B cell (primary cell): Measurements from ENCODE around the gene SLC37A4. TPM values are rescaled to one million over a fixed set of nuclear protein-coding genes. Genes with fewer than 3 reads are reported as not detected.

Experiments used
- ATAC-seq: fragments of 200-7000 bp; cut with Tn5 transposase; one replicate; pipeline ENCODE4 v1.10.0; 2021; ENCODE audit warnings: low read depth, mild to moderate bottlenecking, moderate number of reproducible peaks, moderate library complexity
- CTCF ChIA-PET: fragments of 350-600 bp; sonication (Branson Sonifier 250); formaldehyde crosslinking; loops from one replicate; lab custom pipeline; 2021; ENCODE audit warnings: antibody characterized with exemption, inconsistent platforms; lab: Charles Lee
- POLR2A ChIA-PET: fragments of 350-600 bp; sonication (Branson Sonifier 250); formaldehyde crosslinking; loops from one replicate; lab custom pipeline; 2021; ENCODE audit warnings: antibody characterized with exemption; lab: Charles Lee
- DNase-seq: peaks from one replicate; pipeline ENCODE4 v3.0.0; 2013
- H2AFZ ChIP-seq: 2 replicates; pipeline ENCODE4 v1.6.1; 2012; ENCODE audit warnings: mild to moderate bottlenecking, low read depth, low read length; ENCODE audit not compliant: insufficient read depth, poor library complexity, severe bottlenecking
- H3K27ac ChIP-seq, 2 donors: 1 replicate in 1 of 2; 2 replicates in 1 of 2; pipeline ENCODE4 v1.5.1; 2012 to 2013; ENCODE audit warnings: low read length in 2 of 2, mild to moderate bottlenecking in 2 of 2, moderate library complexity in 1 of 2
- H3K27me3 ChIP-seq, 4 experiments: fragments of 200-600 bp in 1 of 4; sonication (generic) in 1 of 4; replicated peaks in 1 of 4; 1 replicate in 2 of 4; 2 replicates in 2 of 4; pipeline versions ENCODE4 v1.6.1 to v1.7.0; 2013 to 2016; ENCODE audit warnings: low read length in 3 of 4, mild to moderate bottlenecking in 2 of 4, mixed read lengths in 1 of 4, moderate library complexity in 1 of 4; ENCODE audit not compliant: insufficient read depth in 4 of 4, control insufficient read depth in 3 of 4; ENCODE audit errors: control extremely low read depth in 1 of 4
- H3K36me3 ChIP-seq, 2 experiments: replicated peaks in 1 of 2; 1 replicate in 1 of 2; 2 replicates in 1 of 2; pipeline versions ENCODE4 v1.6.1 to v1.7.1; 2013; ENCODE audit warnings: low read length in 1 of 2; ENCODE audit not compliant: insufficient read depth in 2 of 2, control insufficient read depth in 1 of 2; ENCODE audit errors: control extremely low read depth in 1 of 2, extremely low read depth in 1 of 2
- H3K4me1 ChIP-seq, 2 donors: fragments of 200-600 bp in 1 of 2; sonication (generic) in 1 of 2; 1 replicate in 1 of 2; 2 replicates in 1 of 2; pipeline versions ENCODE4 v1.5.1 to v1.6.1; 2013 to 2017; ENCODE audit warnings: low read length in 2 of 2; ENCODE audit not compliant: control insufficient read depth in 2 of 2, insufficient read depth in 2 of 2
- H3K4me2 ChIP-seq: replicated peaks from 2 replicates; pipeline ENCODE3; 2012; ENCODE audit warnings: mild to moderate bottlenecking, low read depth, low read length; ENCODE audit not compliant: poor library complexity, severe bottlenecking
- H3K4me3 ChIP-seq, 5 experiments: fragments of 200-600 bp in 1 of 5; sonication (generic) in 1 of 5; 1 replicate in 3 of 5; 2 replicates in 2 of 5; pipeline versions ENCODE4 v1.5.1 to v1.7.0; 2011 to 2016; ENCODE audit warnings: low read length in 4 of 5, mild to moderate bottlenecking in 4 of 5, low read depth in 2 of 5, control low read depth in 1 of 5, moderate library complexity in 1 of 5; ENCODE audit not compliant: insufficient read depth in 1 of 5; ENCODE audit errors: control extremely low read depth in 1 of 5, extremely low read depth in 1 of 5
- H3K79me2 ChIP-seq: fragments of 200-600 bp; sonication (generic); one replicate; pipeline ENCODE4 v1.6.0; 2016; ENCODE audit warnings: low read length; ENCODE audit not compliant: control insufficient read depth, insufficient read depth
- H3K9ac ChIP-seq: fragments of 200-600 bp; sonication (generic); 2 replicates; pipeline ENCODE4 v1.6.1; 2017; ENCODE audit warnings: mild to moderate bottlenecking, low read length, moderate library complexity
- H3K9me3 ChIP-seq, 3 donors: one replicate each; pipeline versions ENCODE4 v1.6.1 to v1.7.1; 2013; ENCODE audit warnings: low read length in 2 of 3; ENCODE audit not compliant: control insufficient read depth in 2 of 3, insufficient read depth in 1 of 3; ENCODE audit errors: control extremely low read depth in 1 of 3
- H4K20me1 ChIP-seq: 2 replicates; pipeline ENCODE4 v1.6.0; 2012; ENCODE audit warnings: mild to moderate bottlenecking, low read length; ENCODE audit not compliant: insufficient read depth, control insufficient read depth, poor library complexity, severe bottlenecking
- H3K27ac Mint-ChIP-seq: one replicate; pipeline ENCODE4 v1.8.0; 2021; ENCODE audit warnings: mixed read lengths
- H3K27me3 Mint-ChIP-seq: one replicate; pipeline ENCODE4 v1.8.0; 2021; ENCODE audit warnings: mixed read lengths
- H3K4me1 Mint-ChIP-seq: one replicate; pipeline ENCODE4 v1.8.0; 2021; ENCODE audit warnings: mixed read lengths
- H3K4me3 Mint-ChIP-seq: one replicate; pipeline ENCODE4 v1.8.0; 2021; ENCODE audit warnings: mixed read lengths
- H3K9me3 Mint-ChIP-seq: one replicate; pipeline ENCODE4 v1.8.0; 2022; ENCODE audit warnings: mixed read lengths; ENCODE audit not compliant: insufficient read depth
- CTCF ChIP-seq: fragments of 200-600 bp; IDR thresholded peaks from one replicate; pipeline ENCODE4 v1.8.0; 2022; ENCODE audit warnings: antibody characterized with exemption, mild to moderate bottlenecking
- EZH2 ChIP-seq: IDR thresholded peaks from 2 replicates; pipeline ENCODE4 v1.6.1; 2012; ENCODE audit warnings: borderline replicate concordance, low read depth, mild to moderate bottlenecking, moderate library complexity, low read length; ENCODE audit not compliant: insufficient read depth, poor library complexity, severe bottlenecking
- WGBS: methylation state at CpG from one replicate; pipeline ENCODE4 v1.1.5; 2013; ENCODE audit warnings: missing lambda C conversion rate; ENCODE audit not compliant: insufficient coverage; 5-methylcytosine and 5-hydroxymethylcytosine counted together
- intact Hi-C: fragments of 100-400 bp; cut with micrococcal nuclease; formaldehyde crosslinking; loops from one replicate; pipeline ENCODE4 v1.10.0; 2022
- polyA plus RNA-seq: library from polyadenylated mRNA; depleted of rRNA; stranded (reverse); fragments of >200 nt; gene quantifications from 2 replicates; pipeline ENCODE4 v1.2.3, GENCODE V29; 2012
- total RNA-seq, 2 donors: library from RNA; stranded (reverse); fragments of 120-200 nt in 1 of 2; gene quantifications; 1 replicate in 1 of 2; 2 replicates in 1 of 2; pipeline versions ENCODE4 v1.2.3 to v1.2.4, GENCODE V29; 2013 to 2022

Gene SLC37A4
- total and polyA plus RNA-seq, 2 donors (not counting 1 experiment from before 2014, with no cell fraction given) = 14.3 to 26.3 TPM

DNA sequence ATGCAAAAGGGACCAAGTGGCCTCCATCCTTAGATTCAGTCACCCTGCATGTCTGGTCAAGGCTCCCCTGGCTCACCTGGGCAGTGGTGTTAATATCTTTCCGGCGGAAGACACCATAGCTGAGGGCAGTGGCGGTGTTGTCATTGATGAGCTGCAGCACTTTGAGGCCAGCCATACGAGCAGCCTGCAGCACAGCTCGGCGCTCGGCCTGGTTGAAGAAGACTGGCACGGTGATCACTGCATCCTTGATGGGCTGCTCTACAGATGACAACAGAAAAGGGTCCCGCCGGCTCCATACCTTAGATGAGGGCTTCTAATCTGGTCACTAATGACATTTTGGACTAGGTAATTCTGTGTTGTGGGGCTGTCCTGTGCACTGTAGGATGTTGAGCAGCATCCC is 23.7 kb upstream of the SLC37A4 start:
- H3K79me2 ChIP-seq = peaks cover 34% of the 10 kb centered on the region
- intact Hi-C loops = no loop called here
- no peak overlapping the region for H3K9ac ChIP-seq
- TF ChIP-seq EZH2 (no peak), CTCF (no peak)
- no peaks in the 10 kb centered on the region for H3K9me3 ChIP-seq
- ATAC-seq (no peak), DNase-seq (no peak)
- Mint-ChIP-seq H3K4me3 (peak overlapping the region; percentile 53), H3K27me3 (no peaks in the 10 kb centered on the region), H3K4me1 (peaks cover 46% of the 10 kb centered on the region), H3K9me3 (no peaks in the 10 kb centered on the region), H3K27ac (no peak overlapping the region)
- no peak overlapping the region for H2AFZ ChIP-seq
- H3K36me3 ChIP-seq = peaks cover 0 to 46% of the 10 kb centered on the region in 2 experiments
- H3K27ac ChIP-seq = no peak overlapping the region
- H3K4me2 ChIP-seq = no peak overlapping the region
- H3K27me3 ChIP-seq = no peaks in the 10 kb centered on the region
- H3K4me3 ChIP-seq = no peak overlapping the region
- no peaks in the 10 kb centered on the region for H4K20me1 ChIP-seq
- CTCF ChIA-PET = no interaction called here
- WGBS = 96% methylated on average over 8 of the region's 10 CpGs
- H3K4me1 ChIP-seq = peaks cover 27 to 38% of the 10 kb centered on the region in 2 donors
- POLR2A ChIA-PET = interaction anchor here (0.5 kb wide), 1 partner anchor 20 kb away, joined by 7 read pairs; no protein-coding TSS in a partner anchor

GRCh38 chr11:119052163-119052814 is 21.6 kb upstream of the SLC37A4 start:
- POLR2A ChIA-PET = interaction anchor here (0.8 kb wide), 1 partner anchor 22 kb away, joined by 3 read pairs; the partner anchor contains the start of gene SLC37A4
- Mint-ChIP-seq H3K27ac (peak overlapping the region; percentile 73), H3K4me3 (peak overlapping the region; percentile 37), H3K4me1 (peaks cover 36% of the 10 kb centered on the region), H3K27me3 (no peaks in the 10 kb centered on the region), H3K9me3 (no peaks in the 10 kb centered on the region)
- Histone ChIP-seq H3K27me3 (no peaks in the 10 kb centered on the region), H3K9ac (no peak overlapping the region), H4K20me1 (no peaks in the 10 kb centered on the region), H3K9me3 (no peaks in the 10 kb centered on the region), H2AFZ (no peak overlapping the region), H3K4me1 (peaks cover 19 to 28% of the 10 kb centered on the region in 2 donors), H3K4me2 (peak overlapping the region; percentile 42), H3K79me2 (peaks cover 23% of the 10 kb centered on the region), H3K27ac (no peak overlapping the region), H3K4me3 (no peak overlapping the region), H3K36me3 (peaks cover 0 to 67% of the 10 kb centered on the region in 2 experiments)
- ATAC-seq (no peak), DNase-seq (no peak)
- CTCF ChIA-PET = interaction anchor here (0.8 to 1.0 kb wide), 2 partner anchors 15 to 34 kb away, joined by 3 read pairs; partner anchors contain the start of genes TRAPPC4 and VPS11
- WGBS = 88% methylated on average over 22 of the region's 23 CpGs
- intact Hi-C loops = no loop called here
- TF ChIP-seq CTCF (no peak), EZH2 (no peak)
